ENCODE data around the gene ALDH1A3. TPM values are rescaled to one million over a fixed set of nuclear protein-coding genes. Genes with fewer than 3 reads are reported as not detected.

Gene ALDH1A3
- total and polyA plus RNA-seq, 5 donors from 2014 or later, result not detected

DNA sequence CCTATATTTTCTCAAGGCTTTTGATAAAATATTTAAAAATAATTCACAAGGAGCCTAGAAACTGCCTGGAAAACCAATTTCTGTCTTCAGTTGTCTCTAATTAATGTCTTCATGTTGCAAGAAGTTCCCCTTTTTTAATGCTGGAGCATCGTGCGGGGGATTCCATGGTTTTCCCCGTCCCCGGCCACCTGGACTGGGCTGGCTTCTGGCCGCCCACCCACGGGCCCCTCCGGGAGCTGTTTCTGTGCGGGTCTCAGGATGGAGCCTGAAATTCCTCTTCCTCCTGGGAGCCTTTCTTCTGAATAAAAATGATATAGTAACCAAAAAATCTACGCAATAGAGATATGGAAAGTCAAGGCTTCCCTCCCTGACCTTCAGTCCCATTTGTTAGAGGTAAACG is 31.5 kb downstream of the ALDH1A3 start:
- Histone ChIP-seq H3K9me3 (ENCODE audit: control insufficient read depth in 2 of 2, low read length in 2 of 2) (no peaks in the 10 kb centered on the region), H3K4me3 (ENCODE audit: low read depth, low read length) (no peak overlapping the region), H3K27me3 (ENCODE audit: control insufficient read depth, insufficient read depth, low read length) (peaks cover 4% of the 10 kb centered on the region), H3K36me3 (ENCODE audit: control insufficient read depth, insufficient read depth, low read length) (no peaks in the 10 kb centered on the region), H3K27ac (ENCODE audit: insufficient read depth, low read length, poor library complexity, severe bottlenecking) (no peak overlapping the region), H3K4me1 (ENCODE audit: control insufficient read depth, insufficient read depth, low read length, poor library complexity, severe bottlenecking) (no peaks in the 10 kb centered on the region)
- no peak for DNase-seq
- H3K27me3 Mint-ChIP-seq, result peaks cover 12% of the 10 kb centered on the region
- H3K4me1 Mint-ChIP-seq, result no peaks in the 10 kb centered on the region
- no peak overlapping the region for H3K4me3 Mint-ChIP-seq
- H3K27ac Mint-ChIP-seq, result no peak overlapping the region
- H3K9me3 Mint-ChIP-seq, result peaks cover 0 to 3% (median 0%) of the 10 kb centered on the region in 7 donors
- no peak for ATAC-seq (ENCODE audit: low read depth in 2 of 2)
- no peaks in the 10 kb centered on the region for H3K36me3 Mint-ChIP-seq

DNA sequence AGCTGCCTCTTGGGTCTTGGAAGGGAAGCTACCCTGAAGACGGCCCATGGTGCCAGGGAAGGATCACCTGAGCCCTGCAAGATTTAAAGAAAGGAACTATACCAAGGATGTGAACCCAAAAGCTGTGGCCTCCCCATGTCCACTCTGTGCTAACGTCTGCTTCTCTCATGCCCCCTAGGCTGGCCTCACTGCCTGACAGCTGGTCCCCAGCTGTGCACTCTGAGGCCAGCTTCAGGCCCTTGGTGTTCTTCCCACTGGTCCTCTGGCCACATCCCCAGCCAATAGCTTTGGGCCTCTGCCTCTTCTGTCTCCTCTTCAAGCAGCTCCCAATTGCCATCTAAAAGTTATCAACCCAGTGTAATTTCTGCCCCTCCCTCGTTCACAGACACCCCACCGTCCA is 34.3 kb downstream of the ALDH1A3 start:
- no peak overlapping the region for H3K27ac ChIP-seq (ENCODE audit: insufficient read depth, low read length, poor library complexity, severe bottlenecking)
- Mint-ChIP-seq H3K4me1 (peaks cover 0 to 10% (median 2%) of the 10 kb centered on the region in 4 donors), H3K9me3 (peaks cover 0 to 3% (median 0%) of the 10 kb centered on the region in 7 donors), H3K36me3 (no peaks in the 10 kb centered on the region), H3K27ac (no peak overlapping the region), H3K27me3 (peaks cover 22% of the 10 kb centered on the region), H3K4me3 (no peak overlapping the region)
- H3K4me3 ChIP-seq (ENCODE audit: low read depth, low read length), result no peak overlapping the region
- H3K9me3 ChIP-seq (ENCODE audit: control insufficient read depth in 2 of 2, low read length in 2 of 2), result no peaks in the 10 kb centered on the region
- peaks cover 7% of the 10 kb centered on the region for H3K4me1 ChIP-seq (ENCODE audit: control insufficient read depth, insufficient read depth, low read length, poor library complexity, severe bottlenecking)
- H3K36me3 ChIP-seq (ENCODE audit: control insufficient read depth, insufficient read depth, low read length), result no peaks in the 10 kb centered on the region
- ATAC-seq (ENCODE audit: low read depth in 2 of 2) (no peak), DNase-seq (no peak)
- H3K27me3 ChIP-seq (ENCODE audit: control insufficient read depth, insufficient read depth, low read length), result peaks cover 17% of the 10 kb centered on the region

DNA sequence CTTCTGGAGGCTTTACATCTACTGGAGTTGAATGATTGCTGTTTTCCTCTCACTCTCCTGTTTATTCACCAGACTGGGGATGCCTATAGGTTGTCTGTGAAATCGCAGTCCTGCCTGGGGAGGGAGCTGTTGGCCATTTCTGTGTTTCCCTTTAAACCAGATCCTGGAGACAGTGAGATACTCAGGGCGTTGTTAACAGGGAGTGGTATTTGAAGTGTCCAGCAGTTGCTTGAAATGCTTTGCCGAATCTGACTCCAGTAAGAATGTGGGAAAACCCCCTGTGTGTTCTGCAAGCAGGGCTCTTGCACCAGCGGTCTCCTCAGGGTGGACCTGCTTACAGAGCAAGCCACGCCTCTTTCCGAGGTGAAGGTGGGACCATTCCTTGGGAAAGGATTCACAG is 35.2 kb downstream of the ALDH1A3 start:
- Mint-ChIP-seq H3K36me3 (no peaks in the 10 kb centered on the region), H3K27me3 (peaks cover 23% of the 10 kb centered on the region), H3K4me1 (peaks cover 0 to 12% (median 2%) of the 10 kb centered on the region in 4 donors), H3K9me3 (peaks cover 0 to 3% (median 0%) of the 10 kb centered on the region in 7 donors), H3K4me3 (no peak overlapping the region), H3K27ac (no peak overlapping the region)
- no peak overlapping the region for H3K4me3 ChIP-seq (ENCODE audit: low read depth, low read length)
- peaks cover 11% of the 10 kb centered on the region for H3K4me1 ChIP-seq (ENCODE audit: control insufficient read depth, insufficient read depth, low read length, poor library complexity, severe bottlenecking)
- ATAC-seq (ENCODE audit: low read depth in 2 of 2) (no peak), DNase-seq (no peak)
- no peaks in the 10 kb centered on the region for H3K9me3 ChIP-seq (ENCODE audit: control insufficient read depth in 2 of 2, low read length in 2 of 2)
- H3K27ac ChIP-seq (ENCODE audit: insufficient read depth, low read length, poor library complexity, severe bottlenecking), result no peak overlapping the region
- no peaks in the 10 kb centered on the region for H3K36me3 ChIP-seq (ENCODE audit: control insufficient read depth, insufficient read depth, low read length)
- H3K27me3 ChIP-seq (ENCODE audit: control insufficient read depth, insufficient read depth, low read length), result peaks cover 17% of the 10 kb centered on the region

DNA sequence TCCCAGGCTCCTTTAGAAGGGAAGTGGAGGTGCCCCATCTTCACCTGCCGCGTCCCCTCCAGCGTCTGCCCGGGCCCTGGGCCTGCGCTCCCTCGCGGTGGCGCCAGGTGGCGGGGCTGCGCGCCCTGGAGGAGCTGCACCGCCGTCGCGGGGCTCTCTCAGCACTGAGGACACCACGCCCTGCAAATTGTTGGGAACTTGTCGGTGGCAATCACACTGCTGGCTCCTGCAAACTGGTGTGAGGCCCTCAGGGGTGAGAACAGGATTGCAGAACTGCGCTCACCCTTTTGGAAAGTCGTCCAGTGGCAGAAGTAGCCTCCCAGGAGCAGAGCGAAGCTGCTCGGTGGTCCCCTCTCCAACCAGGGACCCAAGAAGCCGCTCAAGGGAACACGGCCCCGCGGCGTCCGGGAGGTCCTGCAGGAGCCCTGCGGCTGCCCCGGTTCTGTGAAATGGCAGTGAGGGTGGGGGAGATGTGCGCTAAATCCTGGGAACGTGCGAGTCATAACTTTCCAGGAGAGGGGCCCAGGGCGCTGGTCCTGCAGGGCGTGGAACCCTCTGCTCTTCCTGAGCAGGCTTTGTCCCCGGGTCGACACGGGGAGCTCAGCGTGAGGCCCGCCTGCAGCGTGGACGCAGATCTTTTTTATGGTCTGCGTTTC is 38.5 kb downstream of the ALDH1A3 start:
- Mint-ChIP-seq H3K4me3 (peak overlapping the region in 3 of 4 donors; percentile 61 to 80 (median 76)), H3K36me3 (no peaks in the 10 kb centered on the region), H3K4me1 (peaks cover 5 to 23% (median 7%) of the 10 kb centered on the region in 4 donors), H3K27ac (no peak overlapping the region), H3K27me3 (peaks cover 50% of the 10 kb centered on the region), H3K9me3 (peaks cover 0 to 3% (median 0%) of the 10 kb centered on the region in 7 donors)
- ATAC-seq (ENCODE audit: low read depth in 2 of 2) (peak; percentile 81 to 85), DNase-seq (peak in 2 of 3 donors; percentile 44 to 62)
- Histone ChIP-seq H3K36me3 (ENCODE audit: control insufficient read depth, insufficient read depth, low read length) (no peaks in the 10 kb centered on the region), H3K4me1 (ENCODE audit: control insufficient read depth, insufficient read depth, low read length, poor library complexity, severe bottlenecking) (peaks cover 12% of the 10 kb centered on the region), H3K9me3 (ENCODE audit: control insufficient read depth in 2 of 2, low read length in 2 of 2) (no peaks in the 10 kb centered on the region), H3K27ac (ENCODE audit: insufficient read depth, low read length, poor library complexity, severe bottlenecking) (no peak overlapping the region), H3K4me3 (ENCODE audit: low read depth, low read length) (peak overlapping the region; percentile 38), H3K27me3 (ENCODE audit: control insufficient read depth, insufficient read depth, low read length) (peaks cover 28% of the 10 kb centered on the region)

DNA sequence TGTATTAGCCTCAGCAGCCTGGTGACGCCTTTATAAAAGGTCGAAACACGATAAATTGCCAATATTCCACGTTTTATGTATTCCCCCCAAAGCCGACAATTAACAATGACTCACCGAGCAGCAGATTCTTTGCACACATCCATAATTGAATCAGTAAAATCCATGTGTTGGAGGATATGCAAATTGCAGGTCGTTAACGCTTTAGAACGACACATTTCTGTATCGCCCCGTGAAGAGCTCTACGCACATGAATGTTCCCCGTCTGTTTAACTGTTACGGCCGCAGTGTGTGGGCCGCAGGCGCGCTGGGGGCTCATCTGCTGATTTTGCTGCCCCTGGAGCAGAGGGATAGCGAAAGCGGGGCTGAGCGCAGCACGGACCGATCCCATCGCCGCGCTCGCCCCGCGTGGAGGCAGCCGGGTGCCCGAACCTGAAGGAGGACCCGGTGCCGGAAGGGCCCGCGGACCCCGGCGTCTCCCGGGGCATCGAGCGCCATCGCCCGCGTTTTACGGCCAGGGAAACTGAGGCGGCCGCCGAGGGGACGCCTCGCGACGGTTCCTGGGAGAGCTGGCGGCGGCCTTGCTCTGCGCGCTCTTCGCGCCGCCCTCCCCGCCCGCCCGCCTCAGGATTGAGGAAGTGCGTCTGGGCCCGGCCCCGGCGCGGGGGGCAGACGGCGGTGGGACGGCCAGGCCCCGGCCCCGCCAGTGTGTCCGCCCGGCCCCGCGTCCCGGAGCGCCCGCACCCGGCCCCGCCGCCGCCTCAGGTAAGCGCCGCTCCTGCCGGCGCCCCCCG is 39.3 kb downstream of the ALDH1A3 start, which contains the start of gene LRRK1:
TSS of gene LRRK1 (plus strand) at position 668 of the 791 bp plus-strand sequence. CDS start 5,276 bp downstream, outside the sequence.
- Histone ChIP-seq H3K4me3 (ENCODE audit: low read depth, low read length) (peak within 1 kb of the TSS; percentile 38), H3K4me1 (ENCODE audit: control insufficient read depth, insufficient read depth, low read length, poor library complexity, severe bottlenecking) (peaks cover 12% of the 10 kb centered on the region), H3K27ac (ENCODE audit: insufficient read depth, low read length, poor library complexity, severe bottlenecking) (no peak within 1 kb of the TSS), H3K36me3 (ENCODE audit: control insufficient read depth, insufficient read depth, low read length) (no peaks in the 10 kb centered on the region), H3K27me3 (ENCODE audit: control insufficient read depth, insufficient read depth, low read length) (peaks cover 28% of the 10 kb centered on the region), H3K9me3 (ENCODE audit: control insufficient read depth in 2 of 2, low read length in 2 of 2) (no peaks in the 10 kb centered on the region)
- DNase-seq, result peak in 1 of 3 donors; percentile 21
- H3K27me3 Mint-ChIP-seq, result peaks cover 49% of the 10 kb centered on the region
- H3K36me3 Mint-ChIP-seq, result no peaks in the 10 kb centered on the region
- no peak for ATAC-seq (ENCODE audit: low read depth in 2 of 2)
- H3K9me3 Mint-ChIP-seq, result peaks cover 0 to 3% (median 0%) of the 10 kb centered on the region in 7 donors
- H3K4me3 Mint-ChIP-seq, result peak within 1 kb of the TSS; percentile 33 to 80 (median 69)
- H3K27ac Mint-ChIP-seq, result no peak within 1 kb of the TSS
- H3K4me1 Mint-ChIP-seq, result peaks cover 5 to 23% (median 7%) of the 10 kb centered on the region in 4 donors

DNA sequence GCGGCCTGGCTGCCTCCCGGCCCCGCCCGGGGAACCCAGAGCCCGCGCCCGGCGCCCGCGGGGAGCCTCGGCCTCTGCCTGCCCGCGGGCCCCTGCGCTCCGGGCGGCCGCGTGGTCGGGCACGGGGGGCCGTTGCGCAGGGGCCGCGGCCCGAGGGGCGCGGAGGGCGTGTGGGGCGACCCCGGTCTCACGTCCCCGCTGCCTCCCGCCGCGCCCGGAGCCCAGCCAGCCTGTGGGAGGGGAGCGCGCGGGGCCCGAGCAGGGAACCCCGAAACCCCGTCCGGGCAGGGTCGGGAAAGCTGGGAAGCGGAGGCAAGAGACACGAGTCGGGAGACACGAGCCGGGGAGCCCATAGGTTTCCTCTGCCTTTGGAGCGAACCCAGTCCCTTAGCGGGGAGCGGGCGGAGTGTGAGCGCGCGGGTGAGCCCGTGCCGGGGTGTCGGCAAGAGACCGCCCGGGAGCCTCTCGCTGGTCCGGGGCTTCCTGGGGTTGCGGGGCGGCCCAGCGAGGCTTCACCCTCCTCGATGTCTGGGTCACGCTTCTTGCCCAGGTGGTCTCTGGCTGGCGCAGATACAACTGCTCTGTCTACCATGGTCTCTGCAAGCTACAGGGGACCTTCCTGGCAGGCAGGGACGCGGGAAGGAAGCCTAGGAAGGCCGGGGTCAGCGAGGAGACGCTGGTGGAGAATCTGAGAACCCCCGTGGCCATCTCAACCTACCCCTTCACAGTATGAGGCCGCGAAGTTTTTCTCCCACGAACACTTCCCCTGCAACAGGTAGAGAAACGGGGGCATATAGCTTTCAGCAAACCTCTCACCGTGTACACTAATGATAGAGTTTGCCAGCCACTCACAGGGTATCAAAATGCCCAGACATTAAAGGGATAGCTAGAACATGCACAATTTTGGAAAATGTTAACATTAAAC is 40.1 kb downstream of the ALDH1A3 start:
- Histone ChIP-seq H3K4me3 (ENCODE audit: low read depth, low read length) (no peak overlapping the region), H3K36me3 (ENCODE audit: control insufficient read depth, insufficient read depth, low read length) (no peaks in the 10 kb centered on the region), H3K4me1 (ENCODE audit: control insufficient read depth, insufficient read depth, low read length, poor library complexity, severe bottlenecking) (peaks cover 12% of the 10 kb centered on the region), H3K27ac (ENCODE audit: insufficient read depth, low read length, poor library complexity, severe bottlenecking) (no peak overlapping the region), H3K27me3 (ENCODE audit: control insufficient read depth, insufficient read depth, low read length) (peaks cover 28% of the 10 kb centered on the region), H3K9me3 (ENCODE audit: control insufficient read depth in 2 of 2, low read length in 2 of 2) (no peaks in the 10 kb centered on the region)
- peaks cover 0 to 2% (median 0%) of the 10 kb centered on the region in 7 donors for H3K9me3 Mint-ChIP-seq
- ATAC-seq (ENCODE audit: low read depth in 2 of 2) (no peak), DNase-seq (no peak)
- H3K27me3 Mint-ChIP-seq, result peaks cover 40% of the 10 kb centered on the region
- H3K27ac Mint-ChIP-seq, result no peak overlapping the region
- H3K4me1 Mint-ChIP-seq, result peaks cover 5 to 23% (median 7%) of the 10 kb centered on the region in 4 donors
- no peaks in the 10 kb centered on the region for H3K36me3 Mint-ChIP-seq
- H3K4me3 Mint-ChIP-seq, result peak overlapping the region; percentile 33 to 62 (median 47)

DNA sequence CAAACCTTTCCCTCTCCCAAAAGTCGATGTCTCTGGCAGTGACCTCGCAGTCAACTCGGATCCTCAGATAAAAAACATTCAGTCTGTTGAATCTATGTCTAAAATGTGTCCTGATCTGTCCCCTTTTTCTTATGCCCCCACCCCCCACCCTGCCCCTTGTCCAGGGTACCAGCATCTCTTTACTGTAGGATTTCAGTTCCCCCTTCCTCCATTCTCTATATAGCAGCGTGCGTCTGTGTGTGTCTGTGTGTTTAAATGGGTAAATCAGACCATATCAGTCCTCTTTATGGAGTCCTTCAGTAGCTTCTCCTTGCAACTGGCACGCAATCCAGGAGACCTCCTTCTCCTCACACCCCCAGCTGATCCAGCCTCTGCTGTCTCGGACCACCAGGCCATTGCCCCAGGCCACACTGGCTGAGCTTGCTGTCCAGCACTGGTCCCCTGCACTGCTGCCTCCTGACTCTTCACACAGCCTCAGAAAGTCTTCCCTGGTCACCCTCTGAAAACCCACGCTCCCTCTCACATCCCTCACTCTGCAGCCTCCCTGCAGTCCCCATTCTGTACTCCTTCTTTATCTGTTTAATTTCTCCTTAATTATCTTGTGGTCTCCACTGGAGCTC is 41.0 kb downstream of the ALDH1A3 start:
- H3K9me3 ChIP-seq (ENCODE audit: control insufficient read depth in 2 of 2, low read length in 2 of 2), result no peaks in the 10 kb centered on the region
- H3K36me3 ChIP-seq (ENCODE audit: control insufficient read depth, insufficient read depth, low read length), result no peaks in the 10 kb centered on the region
- Mint-ChIP-seq H3K9me3 (peaks cover 0 to 2% (median 0%) of the 10 kb centered on the region in 7 donors), H3K4me1 (peaks cover 5 to 23% (median 7%) of the 10 kb centered on the region in 4 donors), H3K27me3 (peaks cover 37% of the 10 kb centered on the region), H3K4me3 (peak overlapping the region; percentile 33 to 62 (median 52)), H3K27ac (no peak overlapping the region), H3K36me3 (no peaks in the 10 kb centered on the region)
- peaks cover 28% of the 10 kb centered on the region for H3K27me3 ChIP-seq (ENCODE audit: control insufficient read depth, insufficient read depth, low read length)
- DNase-seq (no peak), ATAC-seq (ENCODE audit: low read depth in 2 of 2) (no peak)
- no peak overlapping the region for H3K27ac ChIP-seq (ENCODE audit: insufficient read depth, low read length, poor library complexity, severe bottlenecking)
- peaks cover 12% of the 10 kb centered on the region for H3K4me1 ChIP-seq (ENCODE audit: control insufficient read depth, insufficient read depth, low read length, poor library complexity, severe bottlenecking)
- no peak overlapping the region for H3K4me3 ChIP-seq (ENCODE audit: low read depth, low read length)
